K562 (cell line): ENCODE results near the gene PNMA6F.

Experiments
- CTCF ChIP-seq, 3 experiments: IDR thresholded peaks in 2 of 3; conservative IDR thresholded peaks in 1 of 3; 2 replicates each; pipeline ENCODE4 v1.5.1; 2011 to 2012; ENCODE audit warnings: low read length in 3 of 3, mild to moderate bottlenecking in 3 of 3, control low read depth in 2 of 3, improper control_type of control experiment in 1 of 3, inconsistent platforms in 1 of 3, low read depth in 1 of 3, mixed read lengths in 1 of 3, moderate library complexity in 1 of 3; ENCODE audit not compliant: insufficient read depth in 2 of 3
- TCF7 ChIP-seq: sonication (generic); IDR thresholded peaks from 2 replicates; pipeline ENCODE4 v1.6.1; 2016; ENCODE audit warnings: antibody characterized with exemption, borderline replicate concordance

GRCh38 chrX:153320555-153321184, 897 bp downstream of the PNMA6F start:
- no peak for TF ChIP-seq TCF7
- TF ChIP-seq CTCF (IDR thresholded peaks at IDR 0.05 in 2 of 3, conservative IDR thresholded peaks at IDR 0.05 in 1 of 3; ENCODE audit: insufficient read depth in 2 of 3, low read depth in 1 of 3, low read length in 3 of 3) = no peak
